ENCODE results near the gene GNG12. TPM values are rescaled to one million over a fixed set of nuclear protein-coding genes. Genes with fewer than 3 reads are reported as not detected.

Gene GNG12
- total and polyA plus RNA-seq, 9 of the 15 experiments (the other 6 are each of a cell fraction or from before 2014, with no cell fraction given), result 2.6 to 6.0 (median 4.1) TPM

DNA sequence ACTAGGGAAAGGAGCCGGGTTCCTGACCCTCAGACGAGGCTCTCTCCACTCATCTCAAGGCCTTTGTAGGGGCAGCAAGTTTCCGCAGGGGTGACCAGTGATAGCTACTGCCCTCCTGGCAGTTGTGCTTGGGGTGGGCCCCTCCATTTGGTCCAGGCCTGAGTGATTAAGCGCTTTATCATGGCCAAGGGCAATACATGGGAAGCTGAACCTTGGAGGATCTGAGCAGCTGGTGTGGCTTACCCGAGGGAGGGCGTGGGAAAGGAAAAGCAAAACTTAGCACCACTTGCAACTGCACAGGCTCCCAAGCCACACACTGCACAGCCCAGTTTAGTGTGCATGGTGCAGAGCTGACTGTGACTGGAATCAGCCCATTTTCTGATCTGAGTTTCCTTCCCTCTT is 100.5 kb downstream of the GNG12 start:
- POLR2A ChIA-PET, result interaction anchor here (0.8 to 4.2 kb wide), 9 partner anchors 8 to 47 kb away, joined by 3 to 27 read pairs (median 4); partner anchors contain the start of gene GADD45A
- no peak for TF ChIP-seq CHD4 (IDR thresholded peaks at IDR 0.05; ENCODE audit: insufficient read depth, insufficient replicate concordance, low read depth, low read length, poor library complexity, severe bottlenecking)
- TF ChIP-seq HDGF (IDR thresholded peaks at IDR 0.05), result 0 out of 2 replicates have a peak, but pooled peaks have one; percentile 36
- TF ChIP-seq ZFX (CRISPR knock-in tag; IDR thresholded peaks at IDR 0.05), result no peak
- TF ChIP-seq, protein P1, sequence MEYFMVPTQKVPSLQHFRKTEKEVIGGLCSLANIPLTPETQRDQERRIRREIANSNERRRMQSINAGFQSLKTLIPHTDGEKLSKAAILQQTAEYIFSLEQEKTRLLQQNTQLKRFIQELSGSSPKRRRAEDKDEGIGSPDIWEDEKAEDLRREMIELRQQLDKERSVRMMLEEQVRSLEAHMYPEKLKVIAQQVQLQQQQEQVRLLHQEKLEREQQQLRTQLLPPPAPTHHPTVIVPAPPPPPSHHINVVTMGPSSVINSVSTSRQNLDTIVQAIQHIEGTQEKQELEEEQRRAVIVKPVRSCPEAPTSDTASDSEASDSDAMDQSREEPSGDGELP (CRISPR knock-in tag; IDR thresholded peaks at IDR 0.05; ENCODE audit: borderline replicate concordance), result peak; percentile 53
- TF ChIP-seq CREM (IDR thresholded peaks at IDR 0.05; ENCODE audit: low read depth), result no peak
- TF ChIP-seq, protein P2, sequence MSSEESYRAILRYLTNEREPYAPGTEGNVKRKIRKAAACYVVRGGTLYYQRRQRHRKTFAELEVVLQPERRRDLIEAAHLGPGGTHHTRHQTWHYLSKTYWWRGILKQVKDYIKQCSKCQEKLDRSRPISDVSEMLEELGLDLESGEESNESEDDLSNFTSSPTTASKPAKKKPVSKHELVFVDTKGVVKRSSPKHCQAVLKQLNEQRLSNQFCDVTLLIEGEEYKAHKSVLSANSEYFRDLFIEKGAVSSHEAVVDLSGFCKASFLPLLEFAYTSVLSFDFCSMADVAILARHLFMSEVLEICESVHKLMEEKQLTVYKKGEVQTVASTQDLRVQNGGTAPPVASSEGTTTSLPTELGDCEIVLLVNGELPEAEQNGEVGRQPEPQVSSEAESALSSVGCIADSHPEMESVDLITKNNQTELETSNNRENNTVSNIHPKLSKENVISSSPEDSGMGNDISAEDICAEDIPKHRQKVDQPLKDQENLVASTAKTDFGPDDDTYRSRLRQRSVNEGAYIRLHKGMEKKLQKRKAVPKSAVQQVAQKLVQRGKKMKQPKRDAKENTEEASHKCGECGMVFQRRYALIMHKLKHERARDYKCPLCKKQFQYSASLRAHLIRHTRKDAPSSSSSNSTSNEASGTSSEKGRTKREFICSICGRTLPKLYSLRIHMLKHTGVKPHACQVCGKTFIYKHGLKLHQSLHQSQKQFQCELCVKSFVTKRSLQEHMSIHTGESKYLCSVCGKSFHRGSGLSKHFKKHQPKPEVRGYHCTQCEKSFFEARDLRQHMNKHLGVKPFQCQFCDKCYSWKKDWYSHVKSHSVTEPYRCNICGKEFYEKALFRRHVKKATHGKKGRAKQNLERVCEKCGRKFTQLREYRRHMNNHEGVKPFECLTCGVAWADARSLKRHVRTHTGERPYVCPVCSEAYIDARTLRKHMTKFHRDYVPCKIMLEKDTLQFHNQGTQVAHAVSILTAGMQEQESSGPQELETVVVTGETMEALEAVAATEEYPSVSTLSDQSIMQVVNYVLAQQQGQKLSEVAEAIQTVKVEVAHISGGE (CRISPR knock-in tag; IDR thresholded peaks at IDR 0.05), result no peak
- 0 out of 2 replicates have a peak, but pooled peaks have one; percentile 45 for TF ChIP-seq ZNF431 (CRISPR knock-in tag; IDR thresholded peaks at IDR 0.05)
- TF ChIP-seq MECOM (CRISPR knock-in tag; IDR thresholded peaks at IDR 0.05), result 0 out of 2 replicates have a peak, but pooled peaks have one; percentile 26
- TF ChIP-seq, protein P3, sequence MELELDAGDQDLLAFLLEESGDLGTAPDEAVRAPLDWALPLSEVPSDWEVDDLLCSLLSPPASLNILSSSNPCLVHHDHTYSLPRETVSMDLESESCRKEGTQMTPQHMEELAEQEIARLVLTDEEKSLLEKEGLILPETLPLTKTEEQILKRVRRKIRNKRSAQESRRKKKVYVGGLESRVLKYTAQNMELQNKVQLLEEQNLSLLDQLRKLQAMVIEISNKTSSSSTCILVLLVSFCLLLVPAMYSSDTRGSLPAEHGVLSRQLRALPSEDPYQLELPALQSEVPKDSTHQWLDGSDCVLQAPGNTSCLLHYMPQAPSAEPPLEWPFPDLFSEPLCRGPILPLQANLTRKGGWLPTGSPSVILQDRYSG (tag; conservative IDR thresholded peaks at IDR 0.05; ENCODE audit: low read depth), result peak; percentile 42; the same call in 1 of the 2 replicates
- no peak for TF ChIP-seq ZNF263 (CRISPR knock-in tag; IDR thresholded peaks at IDR 0.05; ENCODE audit: borderline replicate concordance)
- TF ChIP-seq ZNF384 (IDR thresholded peaks at IDR 0.05; ENCODE audit: low read depth, low read length), result no peak
- TF ChIP-seq L3MBTL2 (IDR thresholded peaks at IDR 0.05), result peak; percentile 14; the same call in 1 of the 2 replicates
- TF ChIP-seq, protein P4, sequence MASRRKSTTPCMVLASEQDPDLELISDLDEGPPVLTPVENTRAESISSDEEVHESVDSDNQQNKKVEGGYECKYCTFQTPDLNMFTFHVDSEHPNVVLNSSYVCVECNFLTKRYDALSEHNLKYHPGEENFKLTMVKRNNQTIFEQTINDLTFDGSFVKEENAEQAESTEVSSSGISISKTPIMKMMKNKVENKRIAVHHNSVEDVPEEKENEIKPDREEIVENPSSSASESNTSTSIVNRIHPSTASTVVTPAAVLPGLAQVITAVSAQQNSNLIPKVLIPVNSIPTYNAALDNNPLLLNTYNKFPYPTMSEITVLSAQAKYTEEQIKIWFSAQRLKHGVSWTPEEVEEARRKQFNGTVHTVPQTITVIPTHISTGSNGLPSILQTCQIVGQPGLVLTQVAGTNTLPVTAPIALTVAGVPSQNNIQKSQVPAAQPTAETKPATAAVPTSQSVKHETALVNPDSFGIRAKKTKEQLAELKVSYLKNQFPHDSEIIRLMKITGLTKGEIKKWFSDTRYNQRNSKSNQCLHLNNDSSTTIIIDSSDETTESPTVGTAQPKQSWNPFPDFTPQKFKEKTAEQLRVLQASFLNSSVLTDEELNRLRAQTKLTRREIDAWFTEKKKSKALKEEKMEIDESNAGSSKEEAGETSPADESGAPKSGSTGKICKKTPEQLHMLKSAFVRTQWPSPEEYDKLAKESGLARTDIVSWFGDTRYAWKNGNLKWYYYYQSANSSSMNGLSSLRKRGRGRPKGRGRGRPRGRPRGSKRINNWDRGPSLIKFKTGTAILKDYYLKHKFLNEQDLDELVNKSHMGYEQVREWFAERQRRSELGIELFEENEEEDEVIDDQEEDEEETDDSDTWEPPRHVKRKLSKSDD (conservative IDR thresholded peaks at IDR 0.05; ENCODE audit: low read length), result no peak

More for the DNA sequence above, 100.5 kb downstream of the GNG12 start:
- H3K4me1 ChIP-seq (replicated peaks in 1 of 2; ENCODE audit: control insufficient read depth in 2 of 2, insufficient read depth in 2 of 2, low read length in 2 of 2), result peaks cover 38 to 89% of the 10 kb centered on the region in 2 experiments
- CTCF ChIA-PET (ENCODE audit: low intra/inter-chr PET ratio), result no interaction called here
- intact Hi-C loops (cut with micrococcal nuclease), result loop anchor here (1.0 kb wide), 1 partner anchor 44 kb away; no protein-coding TSS in a partner anchor
- WGBS (ENCODE audit: insufficient coverage, low coverage, missing lambda C conversion rate), result 10% methylated on average over 5 of the region's 6 CpGs
- H3K4me2 ChIP-seq (ENCODE audit: insufficient read depth, low read length), result peak overlapping the region; percentile 52
- H3K9me3 ChIP-seq (replicated peaks; ENCODE audit: control insufficient read depth, insufficient read depth, low read depth, low read length), result no peaks in the 10 kb centered on the region
- peak; percentile 13 for ATAC-seq
- H3K27ac ChIP-seq (ENCODE audit: extremely low read depth, low read depth, low read length), result peak overlapping the region; percentile 93
- no peaks in the 10 kb centered on the region; the same call in 2 of the 3 replicates for H3K36me3 ChIP-seq (ENCODE audit: control insufficient read depth, insufficient read depth, low read length)
- no peaks in the 10 kb centered on the region for H3K27me3 ChIP-seq (ENCODE audit: control insufficient read depth in 2 of 2, insufficient read depth in 2 of 2, low read length in 2 of 2)
- peak overlapping the region; percentile 79 for H2AFZ ChIP-seq (ENCODE audit: low read depth, low read length)
- H4K20me1 ChIP-seq (replicated peaks; ENCODE audit: control insufficient read depth, insufficient read depth, low read length), result no peaks in the 10 kb centered on the region
- in situ Hi-C loops (cut with MboI), result no loop called here
- DNase-seq (ENCODE audit: extremely low read depth in 1 of 4, low spot score in 3 of 4), result peak in 1 of 4 experiments; percentile 62
- no peaks in the 10 kb centered on the region for H3K79me2 ChIP-seq (ENCODE audit: control insufficient read depth, insufficient read depth, low read length)
- H3K9me1 ChIP-seq (ENCODE audit: control insufficient read depth, insufficient read depth, low read length), result no peaks in the 10 kb centered on the region
- H3K9ac ChIP-seq (ENCODE audit: insufficient read depth in 1 of 2, low read depth in 2 of 2, low read length in 2 of 2), result peak overlapping the region; percentile 9 to 77; a peak in 3 of 4 replicates
- BruUV-seq (replicated peaks), result no TSS peak
- no peak overlapping the region for H3K4me3 ChIP-seq
- FAIRE-seq, result peak; percentile 46

Data from K562 (cell line).